GM19372 (cell line): Measurements from ENCODE around the gene SAXO1.

Experiments used
- ATAC-seq: cut with Tn5 transposase; IDR thresholded peaks from one replicate; pipeline ENCODE4 v1.9.1; 2021; ENCODE audit warnings: mild to moderate bottlenecking, low read depth, moderate library complexity; ENCODE audit not compliant: unreplicated experiment

The SAXO1 gene

GRCh38 chr9:18890372-18890771, 142.6 kb downstream of the SAXO1 start:
- ATAC-seq = no peak

DNA sequence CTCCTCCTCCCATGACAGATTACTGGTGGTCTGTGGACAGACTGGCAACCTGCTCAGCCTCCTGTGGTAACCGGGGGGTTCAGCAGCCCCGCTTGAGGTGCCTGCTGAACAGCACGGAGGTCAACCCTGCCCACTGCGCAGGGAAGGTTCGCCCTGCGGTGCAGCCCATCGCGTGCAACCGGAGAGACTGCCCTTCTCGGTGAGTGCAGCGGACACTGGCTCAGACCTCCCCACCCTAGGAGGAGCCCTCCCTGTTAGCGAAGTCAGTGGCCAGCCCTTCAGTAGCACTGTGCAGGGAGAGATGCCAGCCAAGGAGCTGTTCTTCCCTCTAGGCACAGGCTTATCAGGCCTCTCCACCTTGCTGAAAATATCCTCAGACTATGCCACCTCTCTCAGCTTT, 143.5 kb downstream of the SAXO1 start:
- no peak for ATAC-seq

DNA sequence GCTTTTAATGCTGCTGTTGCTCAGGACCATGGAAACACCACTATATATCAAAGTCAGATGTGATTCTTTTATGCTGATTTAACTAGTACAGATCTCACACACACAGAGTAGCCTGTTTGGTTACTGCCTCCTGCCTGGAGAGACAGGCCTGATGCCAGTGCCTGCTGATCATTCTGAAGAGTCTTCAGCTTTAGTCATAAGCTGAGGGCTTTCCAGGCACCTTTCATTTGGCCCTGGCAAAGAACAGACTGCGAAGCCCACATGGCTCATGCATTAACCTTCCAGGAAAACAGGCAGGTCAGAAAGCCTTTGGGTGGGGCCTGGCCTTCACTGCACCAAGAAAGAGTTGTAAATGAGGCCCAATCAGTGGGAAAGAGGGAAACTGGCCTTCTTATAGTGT, 144.7 kb downstream of the SAXO1 start:
- no peak for ATAC-seq

DNA sequence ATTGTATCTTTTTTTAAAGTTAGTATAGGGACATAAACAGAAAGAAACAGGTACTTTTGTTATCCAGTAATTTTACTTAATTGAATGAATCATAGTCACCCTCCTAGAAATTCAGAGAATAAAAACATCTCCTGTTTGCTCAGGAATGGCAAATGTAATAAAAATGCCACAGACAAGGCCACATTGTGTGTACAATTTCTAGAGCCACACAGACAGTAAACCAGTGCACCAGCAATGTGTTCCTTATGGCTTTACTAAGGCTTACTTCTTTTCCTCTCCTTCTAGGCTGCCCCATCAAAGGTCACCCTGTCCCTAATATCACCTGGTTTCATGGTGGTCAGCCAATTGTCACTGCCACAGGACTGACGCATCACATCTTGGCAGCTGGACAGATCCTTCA, 145.5 kb downstream of the SAXO1 start:
- no peak for ATAC-seq

DNA sequence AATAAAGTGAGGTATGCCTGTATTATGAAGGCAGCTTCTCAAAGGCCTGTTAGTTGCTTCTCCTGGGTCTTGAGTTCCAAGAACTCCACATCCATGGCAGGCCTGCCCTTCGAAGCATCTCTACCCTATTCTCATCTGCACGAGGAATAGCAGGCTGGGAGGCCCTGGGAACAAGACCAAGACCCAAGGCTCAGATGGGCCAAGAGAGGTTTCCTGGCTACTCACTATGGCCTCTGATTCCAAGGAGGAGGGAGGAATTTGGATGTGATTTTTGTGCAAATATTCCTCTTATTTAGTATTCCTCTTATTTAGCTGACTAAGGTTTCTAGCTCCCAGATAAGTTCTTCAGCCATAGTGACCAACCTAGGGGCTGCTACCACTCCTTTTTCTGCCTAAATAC, 151.3 kb downstream of the SAXO1 start:
- no peak for ATAC-seq

DNA sequence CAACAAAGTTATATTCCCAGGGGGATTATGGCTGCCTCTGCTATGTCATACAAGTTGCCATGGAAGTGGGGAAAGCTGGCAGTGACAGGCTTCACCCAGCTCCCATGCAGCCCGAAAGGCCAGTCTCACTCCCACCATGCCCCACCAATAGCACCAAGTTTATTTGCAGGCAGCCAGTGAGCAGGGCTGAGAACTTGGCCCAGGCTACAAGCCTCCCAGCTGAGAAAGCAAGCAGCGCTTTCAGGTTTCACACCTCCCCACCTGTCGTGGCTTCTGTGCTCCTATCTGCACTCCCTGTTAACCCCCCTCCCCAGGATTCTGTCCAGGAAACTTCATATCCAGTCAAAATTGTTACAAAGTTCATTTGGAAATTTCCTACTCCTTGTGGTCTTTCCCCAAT, 155.0 kb downstream of the SAXO1 start:
- ATAC-seq = no peak
